Posterior cingulate gyrus (tissue), 11 donors: ENCODE measurements around the gene GOLGA7B.
A peak's percentile ranks its signal among the peaks of the same experiment; 100 is the strongest.

Source experiments
- DNase-seq, 10 donors: peaks; one replicate each; pipeline versions ENCODE4 v3.0.0 to v3.0.0-alpha.2; 2020 to 2021; ENCODE audit warnings: mixed read lengths in 3 of 10
- intact Hi-C: fragments of 100-400 bp; cut with DNase I; formaldehyde crosslinking; loops from one replicate; pipeline ENCODE4 v1.15.1; 2023

GOLGA7B gene

DNA sequence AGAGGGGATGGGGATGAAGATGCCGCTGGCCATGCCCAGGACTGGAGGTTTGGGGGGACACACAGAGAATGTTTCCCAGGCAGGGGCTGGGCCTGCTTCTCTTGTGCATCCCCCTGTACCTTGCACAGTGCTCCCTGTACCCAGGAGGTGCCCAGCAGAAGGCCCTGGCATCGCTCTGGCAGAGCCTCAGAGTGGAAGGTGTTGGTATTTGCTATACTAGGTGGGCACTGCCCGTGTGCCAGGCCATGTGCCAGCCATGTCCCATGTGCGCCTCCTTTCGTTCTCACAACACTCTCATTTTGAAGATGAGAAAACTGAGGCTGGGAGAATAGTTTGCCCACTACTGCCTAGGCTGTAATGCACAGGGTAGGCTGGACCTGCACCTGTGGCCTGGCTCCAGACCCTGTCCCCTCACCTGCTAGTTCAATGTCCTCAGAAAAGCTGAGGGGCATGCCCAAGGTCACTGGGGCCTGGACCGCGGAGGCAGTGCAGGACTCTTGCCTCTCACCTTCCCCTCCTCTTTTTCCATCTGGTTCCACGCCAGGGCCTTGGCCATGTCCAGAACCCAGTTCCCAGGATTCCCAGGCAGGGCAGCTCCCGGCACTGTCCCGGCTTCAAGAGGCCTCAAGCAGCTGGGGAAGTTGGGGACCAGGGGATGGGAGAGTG, 64.7 kb downstream of the GOLGA7B start:
- intact Hi-C loops, result loop anchor here (1.0 to 10.0 kb wide), 4 partner anchors 127 to 400 kb away; partner anchors contain the start of gene R3HCC1L
- DNase-seq, result peak in 3 of 10 donors; percentile 47 to 67 (median 55)

DNA sequence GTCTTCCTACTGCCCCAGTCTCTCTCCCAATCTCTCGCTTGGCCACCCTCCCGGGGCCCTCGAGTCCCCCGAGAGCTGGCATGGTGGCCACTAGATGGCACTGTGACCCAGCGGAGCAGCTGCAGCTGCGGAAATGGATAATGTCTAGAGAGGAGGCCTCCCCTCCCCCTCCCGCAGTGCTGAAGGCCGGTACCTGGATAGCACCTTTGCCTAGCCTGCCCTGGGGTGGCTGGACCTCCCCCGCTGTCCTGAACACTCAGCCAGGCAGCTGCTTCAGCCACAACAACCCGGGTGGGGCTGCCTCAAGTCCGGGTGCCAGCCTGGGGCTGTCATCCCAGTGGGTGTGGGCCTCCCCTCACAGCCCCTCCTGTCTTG, 65.2 kb downstream of the GOLGA7B start:
- intact Hi-C loops, result loop anchor here (1.0 to 10.0 kb wide), 5 partner anchors 126 to 477 kb away; partner anchors contain the start of gene R3HCC1L
- peak; percentile 68 to 96 (median 87) for DNase-seq

DNA sequence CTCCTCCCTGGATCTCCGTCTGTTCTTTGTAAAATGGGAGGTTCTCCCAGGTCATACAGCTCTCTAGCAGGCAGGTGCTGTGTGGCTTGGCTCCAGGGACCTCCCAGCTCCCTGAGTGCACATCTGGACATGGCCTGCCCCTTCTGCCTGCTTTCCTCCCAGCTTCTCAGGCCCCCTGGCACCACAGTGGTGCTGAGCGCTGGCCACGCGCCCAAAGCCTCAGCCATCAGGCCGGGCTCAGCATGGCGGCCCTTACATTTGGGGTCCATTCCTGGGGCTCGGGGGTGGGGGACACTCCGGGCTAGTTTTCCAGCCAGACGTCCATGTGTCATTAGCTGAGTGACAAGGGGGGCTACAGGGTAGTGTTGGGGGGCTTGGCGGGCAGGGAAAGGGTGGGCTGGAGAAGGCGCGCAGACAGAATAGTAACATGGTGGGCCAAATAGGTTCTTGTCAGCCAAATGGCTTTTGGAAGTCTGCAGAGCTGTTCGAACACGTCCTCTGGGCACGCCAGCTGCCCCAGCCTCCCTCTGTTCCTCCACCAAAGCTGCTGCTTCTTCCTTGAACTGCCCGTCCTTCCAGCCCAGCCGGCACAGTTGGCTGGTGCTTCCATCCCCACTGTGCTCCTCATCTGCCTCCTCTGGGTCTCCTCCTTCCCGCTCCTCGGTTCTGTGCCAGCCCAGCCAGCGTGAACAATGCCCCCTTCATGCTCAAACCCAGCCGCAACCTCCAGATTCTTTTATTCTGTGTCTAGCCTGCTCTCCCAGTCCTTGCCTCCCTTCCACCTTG, 65.9 kb downstream of the GOLGA7B start:
- intact Hi-C loops, result loop anchor here (1.0 to 10.0 kb wide), 4 partner anchors 115 to 477 kb away; partner anchors contain the start of genes CRTAC1 and R3HCC1L
- peak; percentile 52 to 96 (median 76) for DNase-seq

DNA sequence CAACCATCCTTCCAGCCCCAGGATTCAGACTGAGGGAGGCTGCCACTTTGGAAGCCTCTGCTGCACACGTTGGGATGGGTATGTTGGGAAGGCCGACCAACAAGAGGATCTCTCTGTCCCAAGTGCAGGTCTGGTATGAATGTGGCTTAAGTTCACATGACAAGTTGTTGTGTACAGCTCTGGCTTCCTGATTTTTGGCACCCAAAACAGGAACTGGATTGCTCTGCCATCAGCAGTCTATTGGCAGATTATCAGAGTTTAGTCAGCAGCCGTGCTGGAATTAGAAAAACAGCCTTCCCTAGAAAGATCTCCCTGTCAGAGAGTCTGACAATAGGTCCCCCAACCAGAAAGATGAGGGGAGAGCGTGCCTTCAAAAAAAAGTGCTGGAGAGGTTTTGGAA, 66.9 kb downstream of the GOLGA7B start:
- intact Hi-C loops, result loop anchor here (1.0 to 10.0 kb wide), 4 partner anchors 114 to 476 kb away; partner anchors contain the start of genes CRTAC1 and R3HCC1L
- DNase-seq, result peak in 5 of 10 donors; percentile 10 to 50 (median 38)

DNA sequence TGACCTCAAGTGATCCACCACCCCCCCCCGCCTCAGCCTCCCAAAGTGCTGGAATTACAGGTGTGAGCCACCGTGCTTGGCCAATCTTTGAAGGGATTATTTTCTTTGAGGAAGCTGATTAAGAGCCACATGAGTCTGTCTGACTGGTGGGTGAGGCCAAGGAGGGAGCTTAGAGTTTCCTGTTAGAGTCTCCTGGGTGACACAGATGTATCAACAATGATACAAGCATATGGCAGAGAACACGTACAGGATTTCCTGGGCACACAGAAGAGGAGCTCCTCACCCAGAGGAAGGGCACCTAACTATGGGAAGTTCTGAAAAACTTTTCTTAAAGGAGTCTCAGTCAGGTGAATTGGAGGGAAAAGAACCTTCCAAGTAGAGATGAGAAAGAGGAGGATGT, 69.4 kb downstream of the GOLGA7B start:
- intact Hi-C loops, result loop anchor here (5.0 to 10.0 kb wide), 3 partner anchors 216 to 473 kb away; partner anchors contain the start of gene R3HCC1L
- DNase-seq, result peak in 1 of 10 donors; percentile 2

DNA sequence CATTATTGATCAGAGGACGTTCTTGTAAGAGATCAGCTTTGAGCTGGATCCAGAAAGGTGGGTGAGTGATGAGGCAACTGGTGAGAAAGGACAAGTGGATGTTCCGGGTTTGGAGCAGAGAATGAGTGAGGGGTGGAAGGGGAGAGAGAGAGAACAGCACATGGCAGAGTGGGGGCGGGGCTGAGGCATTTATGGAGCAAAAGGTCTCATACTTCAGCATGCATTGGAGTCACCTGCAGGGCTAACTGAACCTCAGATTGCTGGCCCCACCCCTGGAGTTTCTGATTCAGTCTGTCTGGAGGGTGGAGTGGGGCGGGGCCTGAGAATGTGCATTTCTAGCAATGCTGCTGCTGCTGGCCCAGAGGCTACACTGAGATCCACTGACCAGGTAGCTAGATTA, 71.2 kb downstream of the GOLGA7B start:
- peak in 1 of 10 donors; percentile 33 for DNase-seq
- intact Hi-C loops, result no loop called here
